GM21529 (cell line): ENCODE measurements around the gene IL17RB.

Experiments
- ATAC-seq: cut with Tn5 transposase; IDR thresholded peaks from one replicate; pipeline ENCODE4 v1.9.1; 2021; ENCODE audit not compliant: unreplicated experiment

IL17RB gene

GRCh38 chr3:53828581-53828980 lies 17.8 kb upstream of the IL17RB start:
- ATAC-seq: no peak

- no peak for ATAC-seq
Measured at GRCh38 chr3:53829605-53830004, 16.8 kb upstream of the IL17RB start.

GRCh38 chr3:53830944-53831343 lies 15.4 kb upstream of the IL17RB start:
- ATAC-seq: no peak

- no peak for ATAC-seq
Measured at GRCh38 chr3:53833053-53833645, 13.2 kb upstream of the IL17RB start.

GRCh38 chr3:53833700-53834099 lies 12.7 kb upstream of the IL17RB start:
- ATAC-seq: no peak

GRCh38 chr3:53834429-53835095 lies 11.8 kb upstream of the IL17RB start:
- no peak for ATAC-seq

- no peak for ATAC-seq
Measured at GRCh38 chr3:53835257-53835656, 11.1 kb upstream of the IL17RB start.

- no peak for ATAC-seq
Measured at GRCh38 chr3:53836084-53836872, 10.1 kb upstream of the IL17RB start.

GRCh38 chr3:53837331-53837730 lies 9.0 kb upstream of the IL17RB start:
- no peak for ATAC-seq

GRCh38 chr3:53841296-53841695 lies 5.1 kb upstream of the IL17RB start:
- no peak for ATAC-seq

- no peak for ATAC-seq
Measured at GRCh38 chr3:53842436-53843194, 3.8 kb upstream of the IL17RB start.

- peak; percentile 44 for ATAC-seq
Measured at GRCh38 chr3:53843195-53844177, 2.9 kb upstream of the IL17RB start.

- ATAC-seq: no peak
Measured at GRCh38 chr3:53844262-53845102, 1.9 kb upstream of the IL17RB start.

- ATAC-seq: peak; percentile 25
Measured at GRCh38 chr3:53845103-53845880, 1.1 kb upstream of the IL17RB start.

- ATAC-seq: no peak
Measured at GRCh38 chr3:53845881-53846133, 561 bp upstream of the IL17RB start.

- no peak for ATAC-seq
Measured at GRCh38 chr3:53846851-53847155, 435 bp downstream of the IL17RB start.

- ATAC-seq: no peak
Measured at GRCh38 chr3:53849916-53850315, 3.5 kb downstream of the IL17RB start.

- no peak for ATAC-seq
Measured at GRCh38 chr3:53850895-53851294, 4.5 kb downstream of the IL17RB start.

GRCh38 chr3:53856964-53857363 lies 10.6 kb downstream of the IL17RB start:
- no peak for ATAC-seq
